Uterus (tissue), 2 donors: Measurements from ENCODE around the gene NISCH.

Experiments
- POLR2A ChIP-seq, 2 donors: fragments of 450-650 bp; IDR thresholded peaks; one replicate each; pipeline ENCODE4 v1.6.1; 2016; ENCODE audit warnings: antibody characterized with exemption in 2 of 2, mild to moderate bottlenecking in 1 of 2, moderate library complexity in 1 of 2
- TF ChIP-seq, protein P1 (sequence below), 4 experiments: fragments of 200-600 bp in 2 of 4; fragments of 450-650 bp in 2 of 4; sonication (generic) in 2 of 4; IDR thresholded peaks; one replicate each; pipeline ENCODE4 v1.5.1; 2016 to 2019; ENCODE audit warnings: antibody characterized with exemption in 4 of 4, mild to moderate bottlenecking in 2 of 4, moderate library complexity in 1 of 4

DNA sequence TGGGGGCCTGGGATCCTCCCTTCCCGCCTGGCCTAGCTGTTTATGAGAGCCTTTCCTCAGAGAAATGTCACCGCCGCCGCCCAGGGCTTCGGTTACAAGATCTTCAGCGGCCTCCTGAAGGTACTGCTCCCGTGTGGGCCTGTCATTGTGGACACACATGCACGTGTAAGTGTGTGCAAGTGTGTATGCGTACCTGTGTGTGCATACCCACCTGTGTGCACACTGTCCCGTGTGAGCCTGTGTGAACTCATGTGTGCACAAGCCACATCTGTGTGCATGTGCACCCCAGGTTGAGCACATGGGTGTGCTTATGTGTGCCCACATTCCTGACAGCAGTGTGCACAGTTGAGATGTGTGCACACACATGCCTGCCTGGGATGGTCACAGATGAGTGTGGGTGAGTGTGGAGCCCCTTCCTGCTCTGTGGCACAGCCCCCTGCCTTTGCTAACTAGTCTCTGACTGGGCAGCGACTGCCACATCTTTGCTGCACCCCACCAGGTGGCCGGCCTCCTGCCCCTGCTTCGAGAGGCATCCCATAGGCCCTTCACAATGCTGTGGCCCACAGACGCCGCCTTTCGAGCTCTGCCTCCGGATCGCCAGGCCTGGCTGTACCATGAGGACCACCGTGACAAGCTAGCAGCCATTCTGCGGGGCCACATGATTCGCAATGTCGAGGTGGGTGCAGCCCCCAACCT, 64.2 kb downstream of the NISCH start:
- no peak for TF ChIP-seq POLR2A (IDR thresholded peaks at IDR 0.05)
- TF ChIP-seq, protein P1, sequence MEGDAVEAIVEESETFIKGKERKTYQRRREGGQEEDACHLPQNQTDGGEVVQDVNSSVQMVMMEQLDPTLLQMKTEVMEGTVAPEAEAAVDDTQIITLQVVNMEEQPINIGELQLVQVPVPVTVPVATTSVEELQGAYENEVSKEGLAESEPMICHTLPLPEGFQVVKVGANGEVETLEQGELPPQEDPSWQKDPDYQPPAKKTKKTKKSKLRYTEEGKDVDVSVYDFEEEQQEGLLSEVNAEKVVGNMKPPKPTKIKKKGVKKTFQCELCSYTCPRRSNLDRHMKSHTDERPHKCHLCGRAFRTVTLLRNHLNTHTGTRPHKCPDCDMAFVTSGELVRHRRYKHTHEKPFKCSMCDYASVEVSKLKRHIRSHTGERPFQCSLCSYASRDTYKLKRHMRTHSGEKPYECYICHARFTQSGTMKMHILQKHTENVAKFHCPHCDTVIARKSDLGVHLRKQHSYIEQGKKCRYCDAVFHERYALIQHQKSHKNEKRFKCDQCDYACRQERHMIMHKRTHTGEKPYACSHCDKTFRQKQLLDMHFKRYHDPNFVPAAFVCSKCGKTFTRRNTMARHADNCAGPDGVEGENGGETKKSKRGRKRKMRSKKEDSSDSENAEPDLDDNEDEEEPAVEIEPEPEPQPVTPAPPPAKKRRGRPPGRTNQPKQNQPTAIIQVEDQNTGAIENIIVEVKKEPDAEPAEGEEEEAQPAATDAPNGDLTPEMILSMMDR (IDR thresholded peaks at IDR 0.05): no peak
